Endothelial cell of umbilical vein (primary cell): ENCODE data around the gene PCSK6.

Experiments
- CTCF ChIP-seq, 2 donors: IDR thresholded peaks; 1 replicate in 1 of 2; 2 replicates in 1 of 2; pipeline ENCODE4 v1.5.1; 2011; ENCODE audit warnings: low read length in 2 of 2, mild to moderate bottlenecking in 2 of 2, moderate library complexity in 2 of 2, control low read depth in 1 of 2, inconsistent platforms in 1 of 2, low read depth in 1 of 2; ENCODE audit not compliant: insufficient read depth in 1 of 2; ENCODE audit errors: extremely low read depth in 1 of 2
- EZH2 ChIP-seq: IDR thresholded peaks from 2 replicates; pipeline ENCODE4 v1.6.1; 2012; ENCODE audit warnings: borderline replicate concordance, low read depth, mild to moderate bottlenecking, moderate library complexity, low read length, inconsistent platforms; ENCODE audit not compliant: severe bottlenecking
- FOS ChIP-seq: IDR thresholded peaks from 2 replicates; pipeline ENCODE4 v1.6.1; 2011; ENCODE audit warnings: mild to moderate bottlenecking, low read length, moderate library complexity, borderline replicate concordance; ENCODE audit not compliant: insufficient read depth
- GATA2 ChIP-seq: IDR thresholded peaks from 2 replicates; pipeline ENCODE4 v1.7.0; 2011; ENCODE audit warnings: low read depth, mild to moderate bottlenecking, moderate library complexity, mixed read lengths, low read length; ENCODE audit not compliant: insufficient read length, insufficient read depth
- MAX ChIP-seq: IDR thresholded peaks from 2 replicates; pipeline ENCODE4 v1.6.1; 2011; ENCODE audit not compliant: insufficient read depth, insufficient read length
- MYC ChIP-seq: IDR thresholded peaks from one replicate; pipeline ENCODE4 v1.6.1; 2011; ENCODE audit warnings: mild to moderate bottlenecking, low read depth, low read length
- POLR2A ChIP-seq: IDR thresholded peaks from 2 replicates; pipeline ENCODE4 v1.6.1; 2012; ENCODE audit warnings: low read depth, mild to moderate bottlenecking, control low read depth, low read length
- POLR2AphosphoS5 ChIP-seq: IDR thresholded peaks from 2 replicates; pipeline ENCODE4 v1.6.1; 2012; ENCODE audit warnings: low read depth, mild to moderate bottlenecking, control low read depth, low read length, moderate library complexity; ENCODE audit not compliant: insufficient read depth

- TF ChIP-seq CTCF (IDR thresholded peaks at IDR 0.05; ENCODE audit: extremely low read depth in 1 of 2, insufficient read depth in 1 of 2, low read depth in 1 of 2, low read length in 2 of 2) (no peak), EZH2 (no peak), POLR2A (no peak), MYC (no peak), POLR2AphosphoS5 (no peak), MAX (no peak), GATA2 (no peak), FOS (no peak)
Observed at GRCh38 chr15:101386006-101386405, 103.5 kb downstream of the PCSK6 start.
